Peyer's patch (tissue), 4 donors: Measurements from ENCODE around the gene RAB11FIP5.

Experiments
- CTCF ChIP-seq, 6 experiments: fragments of 450-650 bp in 4 of 6; fragments of 200-600 bp in 2 of 6; sonication (generic) in 1 of 6; IDR thresholded peaks; one replicate each; pipeline ENCODE4 v1.5.1; 2017 to 2019; ENCODE audit warnings: antibody characterized with exemption in 6 of 6, mild to moderate bottlenecking in 3 of 6, moderate library complexity in 1 of 6
- POLR2A ChIP-seq, 2 donors: fragments of 450-650 bp; IDR thresholded peaks; one replicate each; pipeline ENCODE4 v1.5.1; 2017; ENCODE audit warnings: antibody characterized with exemption in 2 of 2, mild to moderate bottlenecking in 2 of 2, moderate library complexity in 2 of 2

GRCh38 chr2:73077424-73077795 lies 35.3 kb downstream of the RAB11FIP5 start:
- TF ChIP-seq CTCF (IDR thresholded peaks at IDR 0.05) (no peak), POLR2A (IDR thresholded peaks at IDR 0.05) (no peak)
